Measurements from ENCODE around the gene TNFRSF17. TPM values are rescaled to one million over a fixed set of nuclear protein-coding genes. Genes with fewer than 3 reads are reported as not detected.

TNFRSF17 gene
- total and polyA plus RNA-seq, 9 of the 15 experiments (the other 6 are each of a cell fraction or from before 2014, with no cell fraction given) = not detected

DNA sequence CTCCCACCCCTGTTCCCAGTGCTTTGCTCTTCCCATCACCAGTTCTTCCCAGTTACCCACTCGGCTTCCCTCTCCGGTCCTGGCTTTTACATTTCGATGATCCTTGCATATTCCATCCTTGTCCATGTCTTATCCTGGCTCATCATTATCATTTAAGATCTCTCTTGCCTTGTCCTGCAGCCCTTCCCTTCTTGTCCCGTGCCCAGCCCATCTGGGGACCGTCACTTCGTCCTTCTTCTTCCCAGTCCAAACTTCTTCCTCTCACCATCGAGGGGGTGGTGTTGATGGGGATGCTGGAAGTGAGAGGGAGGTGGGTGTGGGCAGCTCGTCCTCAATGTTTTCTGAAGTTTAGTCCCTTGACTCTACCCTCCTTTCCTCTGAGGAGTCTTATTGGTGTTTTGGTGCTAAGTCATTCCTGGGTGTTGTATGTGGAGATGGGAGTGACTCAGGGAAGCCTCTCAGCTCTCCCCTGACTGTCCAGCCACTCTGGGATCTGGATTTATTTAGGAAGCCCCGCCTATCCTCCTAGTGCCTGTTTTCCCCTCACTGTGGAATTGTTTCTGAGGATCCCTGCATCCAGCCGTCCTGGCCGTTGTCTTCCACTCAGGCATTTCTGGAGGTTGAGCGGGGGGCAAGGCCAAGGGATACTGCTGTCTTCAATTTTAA, 12.5 kb downstream of the TNFRSF17 start (continued):
- TF ChIP-seq, protein P1, sequence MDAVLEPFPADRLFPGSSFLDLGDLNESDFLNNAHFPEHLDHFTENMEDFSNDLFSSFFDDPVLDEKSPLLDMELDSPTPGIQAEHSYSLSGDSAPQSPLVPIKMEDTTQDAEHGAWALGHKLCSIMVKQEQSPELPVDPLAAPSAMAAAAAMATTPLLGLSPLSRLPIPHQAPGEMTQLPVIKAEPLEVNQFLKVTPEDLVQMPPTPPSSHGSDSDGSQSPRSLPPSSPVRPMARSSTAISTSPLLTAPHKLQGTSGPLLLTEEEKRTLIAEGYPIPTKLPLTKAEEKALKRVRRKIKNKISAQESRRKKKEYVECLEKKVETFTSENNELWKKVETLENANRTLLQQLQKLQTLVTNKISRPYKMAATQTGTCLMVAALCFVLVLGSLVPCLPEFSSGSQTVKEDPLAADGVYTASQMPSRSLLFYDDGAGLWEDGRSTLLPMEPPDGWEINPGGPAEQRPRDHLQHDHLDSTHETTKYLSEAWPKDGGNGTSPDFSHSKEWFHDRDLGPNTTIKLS (IDR thresholded peaks at IDR 0.05; ENCODE audit: borderline replicate concordance, low read depth) = no peak
- no peak for TF ChIP-seq CBFA2T3 (IDR thresholded peaks at IDR 0.05)
- TF ChIP-seq MIER1 (IDR thresholded peaks at IDR 0.05; ENCODE audit: low read depth) = no peak
- no peak for TF ChIP-seq ZNF121 (CRISPR knock-in tag; conservative IDR thresholded peaks at IDR 0.05)
- TF ChIP-seq SETDB1 (IDR thresholded peaks at IDR 0.05; ENCODE audit: low read length) = no peak
- TF ChIP-seq ZNF407 (IDR thresholded peaks at IDR 0.05; ENCODE audit: low read depth) = no peak
- no peak for TF ChIP-seq AFF4 (CRISPR knock-in tag; IDR thresholded peaks at IDR 0.05)
- TF ChIP-seq CBX8 (IDR thresholded peaks at IDR 0.05; ENCODE audit: borderline replicate concordance, extremely low read depth, low read depth, low read length, poor library complexity, severe bottlenecking) = no peak
- TF ChIP-seq, protein P2, sequence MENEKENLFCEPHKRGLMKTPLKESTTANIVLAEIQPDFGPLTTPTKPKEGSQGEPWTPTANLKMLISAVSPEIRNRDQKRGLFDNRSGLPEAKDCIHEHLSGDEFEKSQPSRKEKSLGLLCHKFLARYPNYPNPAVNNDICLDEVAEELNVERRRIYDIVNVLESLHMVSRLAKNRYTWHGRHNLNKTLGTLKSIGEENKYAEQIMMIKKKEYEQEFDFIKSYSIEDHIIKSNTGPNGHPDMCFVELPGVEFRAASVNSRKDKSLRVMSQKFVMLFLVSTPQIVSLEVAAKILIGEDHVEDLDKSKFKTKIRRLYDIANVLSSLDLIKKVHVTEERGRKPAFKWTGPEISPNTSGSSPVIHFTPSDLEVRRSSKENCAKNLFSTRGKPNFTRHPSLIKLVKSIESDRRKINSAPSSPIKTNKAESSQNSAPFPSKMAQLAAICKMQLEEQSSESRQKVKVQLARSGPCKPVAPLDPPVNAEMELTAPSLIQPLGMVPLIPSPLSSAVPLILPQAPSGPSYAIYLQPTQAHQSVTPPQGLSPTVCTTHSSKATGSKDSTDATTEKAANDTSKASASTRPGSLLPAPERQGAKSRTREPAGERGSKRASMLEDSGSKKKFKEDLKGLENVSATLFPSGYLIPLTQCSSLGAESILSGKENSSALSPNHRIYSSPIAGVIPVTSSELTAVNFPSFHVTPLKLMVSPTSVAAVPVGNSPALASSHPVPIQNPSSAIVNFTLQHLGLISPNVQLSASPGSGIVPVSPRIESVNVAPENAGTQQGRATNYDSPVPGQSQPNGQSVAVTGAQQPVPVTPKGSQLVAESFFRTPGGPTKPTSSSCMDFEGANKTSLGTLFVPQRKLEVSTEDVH (IDR thresholded peaks at IDR 0.05; ENCODE audit: low read depth, partially characterized antibody) = no peak
- TF ChIP-seq ZNF324 (CRISPR knock-in tag; IDR thresholded peaks at IDR 0.05) = no peak

Measured in K562 (cell line).